ENCODE data around the gene TUB. TPM values are rescaled to one million over a fixed set of nuclear protein-coding genes. Genes with fewer than 3 reads are reported as not detected.

The TUB gene
- total and polyA plus RNA-seq, 5 donors from 2014 or later, result 0.02 to 0.28 (median 0.27) TPM; not detected in 2

GRCh38 chr11:8097468-8097867 lies 16.5 kb downstream of the TUB start:
- ATAC-seq (ENCODE audit: low read depth in 2 of 2) (no peak), DNase-seq (no peak)
- no peaks in the 10 kb centered on the region for H3K27me3 ChIP-seq (ENCODE audit: control insufficient read depth, insufficient read depth, low read length)
- H3K9me3 ChIP-seq (ENCODE audit: control insufficient read depth in 2 of 2, low read length in 2 of 2), result no peaks in the 10 kb centered on the region
- H3K4me3 Mint-ChIP-seq, result no peak overlapping the region
- H3K27ac ChIP-seq (ENCODE audit: insufficient read depth, low read length, poor library complexity, severe bottlenecking), result no peak overlapping the region
- peaks cover 2% of the 10 kb centered on the region for H3K36me3 ChIP-seq (ENCODE audit: control insufficient read depth, insufficient read depth, low read length)
- no peaks in the 10 kb centered on the region for H3K4me1 ChIP-seq (ENCODE audit: control insufficient read depth, insufficient read depth, low read length, poor library complexity, severe bottlenecking)
- H3K4me3 ChIP-seq (ENCODE audit: low read depth, low read length), result no peak overlapping the region
- H3K9me3 Mint-ChIP-seq, result no peaks in the 10 kb centered on the region
- no peak overlapping the region for H3K27ac Mint-ChIP-seq
- no peaks in the 10 kb centered on the region for H3K36me3 Mint-ChIP-seq
- peaks cover 0 to 3% (median 0%) of the 10 kb centered on the region in 4 donors for H3K4me1 Mint-ChIP-seq
- no peaks in the 10 kb centered on the region for H3K27me3 Mint-ChIP-seq

GRCh38 chr11:8097926-8098325 lies 16.9 kb downstream of the TUB start:
- H3K27ac Mint-ChIP-seq, result no peak overlapping the region
- no peak overlapping the region for H3K4me3 Mint-ChIP-seq

GRCh38 chr11:8098361-8098760 lies 17.4 kb downstream of the TUB start:
- Mint-ChIP-seq H3K4me3 (no peak overlapping the region), H3K4me1 (no peaks in the 10 kb centered on the region), H3K36me3 (no peaks in the 10 kb centered on the region), H3K9me3 (no peaks in the 10 kb centered on the region), H3K27ac (no peak overlapping the region), H3K27me3 (no peaks in the 10 kb centered on the region)
- Histone ChIP-seq H3K4me3 (ENCODE audit: low read depth, low read length) (no peak overlapping the region), H3K27me3 (ENCODE audit: control insufficient read depth, insufficient read depth, low read length) (no peaks in the 10 kb centered on the region), H3K36me3 (ENCODE audit: control insufficient read depth, insufficient read depth, low read length) (peaks cover 2% of the 10 kb centered on the region), H3K27ac (ENCODE audit: insufficient read depth, low read length, poor library complexity, severe bottlenecking) (no peak overlapping the region), H3K4me1 (ENCODE audit: control insufficient read depth, insufficient read depth, low read length, poor library complexity, severe bottlenecking) (no peaks in the 10 kb centered on the region), H3K9me3 (ENCODE audit: control insufficient read depth in 2 of 2, low read length in 2 of 2) (no peaks in the 10 kb centered on the region)
- no peak for DNase-seq
- no peak for ATAC-seq (ENCODE audit: low read depth in 2 of 2)

More at GRCh38 chr11:8097926-8098325, 16.9 kb downstream of the TUB start:
- H3K9me3 Mint-ChIP-seq, result no peaks in the 10 kb centered on the region
- H3K4me1 ChIP-seq (ENCODE audit: control insufficient read depth, insufficient read depth, low read length, poor library complexity, severe bottlenecking), result no peaks in the 10 kb centered on the region
- H3K4me1 Mint-ChIP-seq, result peaks cover 0 to under 1% (median 0%) of the 10 kb centered on the region in 4 donors
- no peak overlapping the region for H3K4me3 ChIP-seq (ENCODE audit: low read depth, low read length)
- no peak for ATAC-seq (ENCODE audit: low read depth in 2 of 2)
- H3K9me3 ChIP-seq (ENCODE audit: control insufficient read depth in 2 of 2, low read length in 2 of 2), result no peaks in the 10 kb centered on the region
- no peaks in the 10 kb centered on the region for H3K36me3 Mint-ChIP-seq
- no peak for DNase-seq
- H3K27ac ChIP-seq (ENCODE audit: insufficient read depth, low read length, poor library complexity, severe bottlenecking), result no peak overlapping the region
- no peaks in the 10 kb centered on the region for H3K27me3 Mint-ChIP-seq
- no peaks in the 10 kb centered on the region for H3K27me3 ChIP-seq (ENCODE audit: control insufficient read depth, insufficient read depth, low read length)
- peaks cover 2% of the 10 kb centered on the region for H3K36me3 ChIP-seq (ENCODE audit: control insufficient read depth, insufficient read depth, low read length)

- DNase-seq (no peak), ATAC-seq (ENCODE audit: low read depth in 2 of 2) (no peak)
- Histone ChIP-seq H3K27me3 (ENCODE audit: control insufficient read depth, insufficient read depth, low read length) (no peaks in the 10 kb centered on the region), H3K9me3 (ENCODE audit: control insufficient read depth in 2 of 2, low read length in 2 of 2) (no peaks in the 10 kb centered on the region), H3K4me3 (ENCODE audit: low read depth, low read length) (no peak overlapping the region), H3K27ac (ENCODE audit: insufficient read depth, low read length, poor library complexity, severe bottlenecking) (no peak overlapping the region), H3K36me3 (ENCODE audit: control insufficient read depth, insufficient read depth, low read length) (peaks cover 3% of the 10 kb centered on the region), H3K4me1 (ENCODE audit: control insufficient read depth, insufficient read depth, low read length, poor library complexity, severe bottlenecking) (no peaks in the 10 kb centered on the region)
- Mint-ChIP-seq H3K4me1 (no peaks in the 10 kb centered on the region), H3K9me3 (no peaks in the 10 kb centered on the region), H3K27me3 (no peaks in the 10 kb centered on the region), H3K4me3 (no peak overlapping the region), H3K27ac (no peak overlapping the region), H3K36me3 (no peaks in the 10 kb centered on the region)
Observed at GRCh38 chr11:8098879-8099278, 17.9 kb downstream of the TUB start.

GRCh38 chr11:8099291-8099899 lies 18.4 kb downstream of the TUB start:
- Histone ChIP-seq H3K27ac (ENCODE audit: insufficient read depth, low read length, poor library complexity, severe bottlenecking) (no peak overlapping the region), H3K4me1 (ENCODE audit: control insufficient read depth, insufficient read depth, low read length, poor library complexity, severe bottlenecking) (no peaks in the 10 kb centered on the region), H3K4me3 (ENCODE audit: low read depth, low read length) (no peak overlapping the region), H3K27me3 (ENCODE audit: control insufficient read depth, insufficient read depth, low read length) (no peaks in the 10 kb centered on the region), H3K9me3 (ENCODE audit: control insufficient read depth in 2 of 2, low read length in 2 of 2) (no peaks in the 10 kb centered on the region), H3K36me3 (ENCODE audit: control insufficient read depth, insufficient read depth, low read length) (peaks cover 7% of the 10 kb centered on the region)
- no peaks in the 10 kb centered on the region for H3K27me3 Mint-ChIP-seq
- DNase-seq, result peak; percentile 48 to 78 (median 60)
- ATAC-seq (ENCODE audit: low read depth in 2 of 2), result peak; percentile 50 to 57
- no peak overlapping the region for H3K4me3 Mint-ChIP-seq
- no peaks in the 10 kb centered on the region for H3K36me3 Mint-ChIP-seq
- peak overlapping the region in 1 of 3 donors; percentile 52 for H3K27ac Mint-ChIP-seq
- H3K9me3 Mint-ChIP-seq, result no peaks in the 10 kb centered on the region
- H3K4me1 Mint-ChIP-seq, result peaks cover 0 to 4% (median 0%) of the 10 kb centered on the region in 4 donors

GRCh38 chr11:8100158-8100557 lies 19.1 kb downstream of the TUB start:
- no peak for DNase-seq
- H3K4me1 ChIP-seq (ENCODE audit: control insufficient read depth, insufficient read depth, low read length, poor library complexity, severe bottlenecking), result no peaks in the 10 kb centered on the region
- no peaks in the 10 kb centered on the region for H3K9me3 Mint-ChIP-seq
- H3K4me3 Mint-ChIP-seq, result no peak overlapping the region
- no peaks in the 10 kb centered on the region for H3K36me3 Mint-ChIP-seq
- H3K27ac ChIP-seq (ENCODE audit: insufficient read depth, low read length, poor library complexity, severe bottlenecking), result no peak overlapping the region
- peaks cover 0 to 6% (median 0%) of the 10 kb centered on the region in 4 donors for H3K4me1 Mint-ChIP-seq
- no peak for ATAC-seq (ENCODE audit: low read depth in 2 of 2)
- no peaks in the 10 kb centered on the region for H3K27me3 ChIP-seq (ENCODE audit: control insufficient read depth, insufficient read depth, low read length)
- H3K27me3 Mint-ChIP-seq, result no peaks in the 10 kb centered on the region
- H3K9me3 ChIP-seq (ENCODE audit: control insufficient read depth in 2 of 2, low read length in 2 of 2), result no peaks in the 10 kb centered on the region
- H3K36me3 ChIP-seq (ENCODE audit: control insufficient read depth, insufficient read depth, low read length), result peaks cover 7% of the 10 kb centered on the region
- no peak overlapping the region for H3K27ac Mint-ChIP-seq
- H3K4me3 ChIP-seq (ENCODE audit: low read depth, low read length), result no peak overlapping the region

- no peaks in the 10 kb centered on the region for H3K4me1 ChIP-seq (ENCODE audit: control insufficient read depth, insufficient read depth, low read length, poor library complexity, severe bottlenecking)
- H3K36me3 ChIP-seq (ENCODE audit: control insufficient read depth, insufficient read depth, low read length), result peaks cover 7% of the 10 kb centered on the region
- Mint-ChIP-seq H3K27me3 (no peaks in the 10 kb centered on the region), H3K27ac (no peak overlapping the region), H3K9me3 (no peaks in the 10 kb centered on the region), H3K4me3 (no peak overlapping the region), H3K36me3 (no peaks in the 10 kb centered on the region), H3K4me1 (peaks cover 0 to 6% (median 0%) of the 10 kb centered on the region in 4 donors)
- ATAC-seq (ENCODE audit: low read depth in 2 of 2) (no peak), DNase-seq (no peak)
- no peak overlapping the region for H3K27ac ChIP-seq (ENCODE audit: insufficient read depth, low read length, poor library complexity, severe bottlenecking)
- H3K9me3 ChIP-seq (ENCODE audit: control insufficient read depth in 2 of 2, low read length in 2 of 2), result no peaks in the 10 kb centered on the region
- no peaks in the 10 kb centered on the region for H3K27me3 ChIP-seq (ENCODE audit: control insufficient read depth, insufficient read depth, low read length)
- no peak overlapping the region for H3K4me3 ChIP-seq (ENCODE audit: low read depth, low read length)
Observed at GRCh38 chr11:8100605-8101004, 19.6 kb downstream of the TUB start.

GRCh38 chr11:8101421-8101820 lies 20.4 kb downstream of the TUB start:
- H3K4me1 Mint-ChIP-seq, result peaks cover 0 to 6% (median 0%) of the 10 kb centered on the region in 4 donors
- H3K9me3 Mint-ChIP-seq, result no peaks in the 10 kb centered on the region
- Histone ChIP-seq H3K27ac (ENCODE audit: insufficient read depth, low read length, poor library complexity, severe bottlenecking) (no peak overlapping the region), H3K4me1 (ENCODE audit: control insufficient read depth, insufficient read depth, low read length, poor library complexity, severe bottlenecking) (no peaks in the 10 kb centered on the region), H3K4me3 (ENCODE audit: low read depth, low read length) (no peak overlapping the region), H3K27me3 (ENCODE audit: control insufficient read depth, insufficient read depth, low read length) (no peaks in the 10 kb centered on the region), H3K36me3 (ENCODE audit: control insufficient read depth, insufficient read depth, low read length) (peaks cover 15% of the 10 kb centered on the region), H3K9me3 (ENCODE audit: control insufficient read depth in 2 of 2, low read length in 2 of 2) (no peaks in the 10 kb centered on the region)
- DNase-seq, result no peak
- no peak overlapping the region for H3K4me3 Mint-ChIP-seq
- no peak for ATAC-seq (ENCODE audit: low read depth in 2 of 2)
- no peaks in the 10 kb centered on the region for H3K27me3 Mint-ChIP-seq
- no peaks in the 10 kb centered on the region for H3K36me3 Mint-ChIP-seq
- no peak overlapping the region for H3K27ac Mint-ChIP-seq

Measured in CD4-positive, CD25-positive, alpha-beta regulatory T cell (primary cell).